Smooth muscle cell (in vitro differentiated cells): ENCODE measurements around the gene SLC12A9. TPM values are rescaled to one million over a fixed set of nuclear protein-coding genes. Genes with fewer than 3 reads are reported as not detected.

ENCODE experiments used
- DNase-seq: peaks from one replicate; lab custom pipeline; 2025; ENCODE audit not compliant: unreplicated experiment; lab: John Stamatoyannopoulos, UW
- H2AFZ ChIP-seq: fragments of 200-600 bp; sonication (generic); 2 replicates; pipeline ENCODE4 v1.6.0; 2016; ENCODE audit warnings: antibody characterized with exemption, low read depth, mild to moderate bottlenecking
- H3F3A ChIP-seq: fragments of 200-600 bp; sonication (generic); 2 replicates; pipeline ENCODE4 v1.6.0; 2017; ENCODE audit warnings: antibody characterized with exemption, low read depth
- H3K27ac ChIP-seq: fragments of 200-600 bp; sonication (generic); 2 replicates; pipeline ENCODE4 v1.5.1; 2016; ENCODE audit warnings: low read depth, mild to moderate bottlenecking
- H3K27me3 ChIP-seq: fragments of 200-600 bp; sonication (generic); 2 replicates; pipeline ENCODE4 v1.6.1; 2016; ENCODE audit warnings: low read depth, mild to moderate bottlenecking
- H3K36me3 ChIP-seq: fragments of 200-600 bp; sonication (generic); 2 replicates; pipeline ENCODE4 v1.5.1; 2016; ENCODE audit warnings: low read depth
- H3K4me1 ChIP-seq: fragments of 200-600 bp; sonication (generic); 2 replicates; pipeline ENCODE4 v1.5.1; 2016; ENCODE audit warnings: low read depth
- H3K4me2 ChIP-seq: fragments of 200-600 bp; sonication (generic); 2 replicates; pipeline ENCODE4 v1.6.0; 2016; ENCODE audit warnings: mild to moderate bottlenecking
- H3K4me3 ChIP-seq: fragments of 200-600 bp; sonication (generic); 2 replicates; pipeline ENCODE4 v1.5.1; 2016; ENCODE audit warnings: mild to moderate bottlenecking
- H3K79me2 ChIP-seq: fragments of 200-600 bp; sonication (generic); 2 replicates; pipeline ENCODE4 v1.6.0; 2016; ENCODE audit warnings: low read depth, mild to moderate bottlenecking
- H3K9ac ChIP-seq: fragments of 200-600 bp; sonication (generic); 2 replicates; pipeline ENCODE4 v1.6.0; 2016; ENCODE audit warnings: low read depth
- H3K9me3 ChIP-seq: fragments of 200-600 bp; sonication (generic); replicated peaks from 2 replicates; pipeline ENCODE4 v1.5.1; 2016; ENCODE audit warnings: low read depth
- H4K20me1 ChIP-seq: fragments of 200-600 bp; sonication (generic); 2 replicates; pipeline ENCODE4 v1.6.0; 2016; ENCODE audit warnings: low read depth
- WGBS: methylation state at CpG from one replicate; pipeline ENCODE4 v1.1.7; 2016; ENCODE audit warnings: low lambda C conversion rate; 5-methylcytosine and 5-hydroxymethylcytosine counted together
- polyA plus RNA-seq: library from polyadenylated mRNA; unstranded; fragments of >200 nt; fragmentation: Nextera tagmentation; extraction: Ambion mirVana; gene quantifications from 2 replicates; pipeline ENCODE4 v1.2.1, GENCODE V29; 2016
- total RNA-seq: library from RNA; depleted of rRNA; stranded (reverse); fragments of >200 nt; gene quantifications from 2 replicates; pipeline ENCODE4 v1.2.3, GENCODE V29; 2014
- TF ChIP-seq, protein P1 (sequence below): fragments of 200-600 bp; sonication (generic); IDR thresholded peaks from 2 replicates; pipeline ENCODE4 v1.5.1; 2017; ENCODE audit warnings: borderline replicate concordance, mild to moderate bottlenecking, antibody characterized with exemption; ENCODE audit not compliant: insufficient read depth, poor library complexity, severe bottlenecking

The SLC12A9 gene
- total and polyA plus RNA-seq, 2 experiments from 2014 or later = 8.9 to 12.1 TPM

GRCh38 chr7:100887516-100888290, 35.2 kb downstream of the SLC12A9 start:
- TF ChIP-seq, protein P1, sequence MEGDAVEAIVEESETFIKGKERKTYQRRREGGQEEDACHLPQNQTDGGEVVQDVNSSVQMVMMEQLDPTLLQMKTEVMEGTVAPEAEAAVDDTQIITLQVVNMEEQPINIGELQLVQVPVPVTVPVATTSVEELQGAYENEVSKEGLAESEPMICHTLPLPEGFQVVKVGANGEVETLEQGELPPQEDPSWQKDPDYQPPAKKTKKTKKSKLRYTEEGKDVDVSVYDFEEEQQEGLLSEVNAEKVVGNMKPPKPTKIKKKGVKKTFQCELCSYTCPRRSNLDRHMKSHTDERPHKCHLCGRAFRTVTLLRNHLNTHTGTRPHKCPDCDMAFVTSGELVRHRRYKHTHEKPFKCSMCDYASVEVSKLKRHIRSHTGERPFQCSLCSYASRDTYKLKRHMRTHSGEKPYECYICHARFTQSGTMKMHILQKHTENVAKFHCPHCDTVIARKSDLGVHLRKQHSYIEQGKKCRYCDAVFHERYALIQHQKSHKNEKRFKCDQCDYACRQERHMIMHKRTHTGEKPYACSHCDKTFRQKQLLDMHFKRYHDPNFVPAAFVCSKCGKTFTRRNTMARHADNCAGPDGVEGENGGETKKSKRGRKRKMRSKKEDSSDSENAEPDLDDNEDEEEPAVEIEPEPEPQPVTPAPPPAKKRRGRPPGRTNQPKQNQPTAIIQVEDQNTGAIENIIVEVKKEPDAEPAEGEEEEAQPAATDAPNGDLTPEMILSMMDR = no peak
- WGBS = 86% methylated on average over 20 of the region's 21 CpGs
- H3K4me2 ChIP-seq = peak overlapping the region; percentile 99
- H2AFZ ChIP-seq = no peak overlapping the region
- no peaks in the 10 kb centered on the region for H3K36me3 ChIP-seq
- no peaks in the 10 kb centered on the region for H3K9me3 ChIP-seq
- peak overlapping the region; percentile 86 for H3K27ac ChIP-seq
- H3K79me2 ChIP-seq = peaks cover 25% of the 10 kb centered on the region
- peaks cover 40% of the 10 kb centered on the region for H3F3A ChIP-seq
- no peak overlapping the region for H3K9ac ChIP-seq
- no peak for DNase-seq
- no peaks in the 10 kb centered on the region for H3K27me3 ChIP-seq
- peaks cover 23% of the 10 kb centered on the region for H3K4me1 ChIP-seq
- no peak overlapping the region for H3K4me3 ChIP-seq
- H4K20me1 ChIP-seq = peaks cover 25% of the 10 kb centered on the region

- peaks cover 40% of the 10 kb centered on the region for H3F3A ChIP-seq
- no peak overlapping the region for H2AFZ ChIP-seq
- H3K36me3 ChIP-seq = no peaks in the 10 kb centered on the region
- TF ChIP-seq, protein P1 = no peak
- 83% methylated on average over 18 of the region's 18 CpGs for WGBS
- H3K4me1 ChIP-seq = peaks cover 23% of the 10 kb centered on the region
- H4K20me1 ChIP-seq = peaks cover 18% of the 10 kb centered on the region
- no peaks in the 10 kb centered on the region for H3K27me3 ChIP-seq
- H3K4me2 ChIP-seq = peak overlapping the region; percentile 99
- H3K9ac ChIP-seq = peak overlapping the region; percentile 85
- DNase-seq = no peak
- peaks cover 21% of the 10 kb centered on the region for H3K79me2 ChIP-seq
- peak overlapping the region; percentile 64 for H3K4me3 ChIP-seq
- H3K9me3 ChIP-seq = no peaks in the 10 kb centered on the region
- peak overlapping the region; percentile 86 for H3K27ac ChIP-seq
Measured at GRCh38 chr7:100888291-100888987, 35.9 kb downstream of the SLC12A9 start.

GRCh38 chr7:100888988-100889750, 36.7 kb downstream of the SLC12A9 start, which contains the start of gene UFSP1:
UFSP1 (minus strand) TSS chr7:100889715; CDS start chr7:100889271, 444 bp downstream.
- TF ChIP-seq, protein P1 = no peak
- DNase-seq = no peak
- Histone ChIP-seq H3K27me3 (no peaks in the 10 kb centered on the region), H3K9me3 (no peaks in the 10 kb centered on the region), H3K27ac (peak within 1 kb of the TSS; percentile 88), H2AFZ (peak within 1 kb of the TSS; percentile 26), H4K20me1 (peaks cover 14% of the 10 kb centered on the region), H3K4me2 (peak within 1 kb of the TSS; percentile 99), H3K79me2 (peaks cover 21% of the 10 kb centered on the region), H3K4me3 (peak within 1 kb of the TSS; percentile 64), H3K4me1 (peaks cover 26% of the 10 kb centered on the region), H3K9ac (peak within 1 kb of the TSS; percentile 85), H3K36me3 (no peaks in the 10 kb centered on the region), H3F3A (peaks cover 34% of the 10 kb centered on the region)
- 3% methylated on average over 53 of the region's 73 CpGs for WGBS
